Effector memory CD8-positive, alpha-beta T cell (primary cell): ENCODE data around the gene PCSK5.
"Not testable (repeated sequence)": the region's sequence is repeated elsewhere in the genome, so short reads cannot be mapped to it uniquely, and the experiment has no call there.

Source experiments
- ATAC-seq: fragments of 150-1000 bp; cut with Tn5 transposase; replicated peaks from 2 replicates; pipeline ENCODE4 v1.10.0; 2021; ENCODE audit warnings: mild to moderate bottlenecking, moderate library complexity
- DNase-seq, 3 experiments: peaks; one replicate each; pipeline ENCODE4 v3.0.0; 2021
- H3K27ac Mint-ChIP-seq, 2 donors: one replicate each; pipeline ENCODE4 v1.8.0; 2022; ENCODE audit warnings: mild to moderate bottlenecking in 2 of 2, mixed read lengths in 2 of 2, moderate library complexity in 2 of 2
- H3K27me3 Mint-ChIP-seq, 2 donors: one replicate each; pipeline ENCODE4 v1.8.0; 2022; ENCODE audit warnings: mixed read lengths in 2 of 2
- H3K36me3 Mint-ChIP-seq: one replicate; pipeline ENCODE4 v1.8.0; 2022; ENCODE audit warnings: mild to moderate bottlenecking, moderate library complexity, mixed read lengths; ENCODE audit not compliant: insufficient read depth
- H3K4me1 Mint-ChIP-seq, 2 donors: one replicate each; pipeline ENCODE4 v1.8.0; 2022; ENCODE audit warnings: low read depth in 2 of 2, mixed read lengths in 2 of 2
- H3K4me3 Mint-ChIP-seq, 2 donors: one replicate each; pipeline ENCODE4 v1.8.0; 2022; ENCODE audit warnings: mild to moderate bottlenecking in 2 of 2, mixed read lengths in 2 of 2, moderate library complexity in 2 of 2
- H3K9me3 Mint-ChIP-seq, 2 donors: one replicate each; pipeline ENCODE4 v1.8.0; 2022; ENCODE audit warnings: mixed read lengths in 2 of 2

PCSK5 gene

GRCh38 chr9:76352026-76352620 lies 461.6 kb downstream of the PCSK5 start:
- Mint-ChIP-seq H3K9me3 (no peaks in the 10 kb centered on the region), H3K27ac (no peak overlapping the region), H3K4me1 (no peaks in the 10 kb centered on the region), H3K36me3 (no peaks in the 10 kb centered on the region), H3K4me3 (no peak overlapping the region), H3K27me3 (peaks cover 0 to 34% of the 10 kb centered on the region in 2 donors)
- no peak for ATAC-seq
- no peak for DNase-seq

GRCh38 chr9:76353280-76353679 lies 462.8 kb downstream of the PCSK5 start:
- H3K4me1 Mint-ChIP-seq, result no peaks in the 10 kb centered on the region
- DNase-seq, result no peak
- H3K4me3 Mint-ChIP-seq, result no peak overlapping the region
- no peak overlapping the region for H3K27ac Mint-ChIP-seq
- H3K27me3 Mint-ChIP-seq, result peaks cover 0 to 34% of the 10 kb centered on the region in 2 donors
- no peaks in the 10 kb centered on the region for H3K36me3 Mint-ChIP-seq
- ATAC-seq, result no peak
- no peaks in the 10 kb centered on the region for H3K9me3 Mint-ChIP-seq

GRCh38 chr9:76354221-76354620 lies 463.7 kb downstream of the PCSK5 start:
- ATAC-seq, result no peak

GRCh38 chr9:76355886-76356285 lies 465.4 kb downstream of the PCSK5 start:
- Mint-ChIP-seq H3K27ac (no peak overlapping the region), H3K4me3 (no peak overlapping the region), H3K9me3 (no peaks in the 10 kb centered on the region), H3K27me3 (peaks cover 0 to 34% of the 10 kb centered on the region in 2 donors), H3K36me3 (no peaks in the 10 kb centered on the region), H3K4me1 (no peaks in the 10 kb centered on the region)
- ATAC-seq (no peak), DNase-seq (no peak)

More at GRCh38 chr9:76354221-76354620, 463.7 kb downstream of the PCSK5 start:
- Mint-ChIP-seq H3K36me3 (no peaks in the 10 kb centered on the region), H3K27me3 (peaks cover 0 to 36% of the 10 kb centered on the region in 2 donors), H3K4me3 (no peak overlapping the region), H3K27ac (no peak overlapping the region), H3K4me1 (no peaks in the 10 kb centered on the region), H3K9me3 (no peaks in the 10 kb centered on the region)
- DNase-seq, result no peak

GRCh38 chr9:76357555-76357954 lies 467.1 kb downstream of the PCSK5 start:
- no peaks in the 10 kb centered on the region for H3K36me3 Mint-ChIP-seq
- peaks cover under 1 to 28% of the 10 kb centered on the region in 2 donors for H3K27me3 Mint-ChIP-seq
- no peaks in the 10 kb centered on the region for H3K4me1 Mint-ChIP-seq
- ATAC-seq, result no peak
- no peak overlapping the region for H3K4me3 Mint-ChIP-seq
- no peak for DNase-seq
- no peak overlapping the region for H3K27ac Mint-ChIP-seq
- H3K9me3 Mint-ChIP-seq, result no peaks in the 10 kb centered on the region

- peaks cover 12 to 35% of the 10 kb centered on the region in 2 donors for H3K27me3 Mint-ChIP-seq
- no peak overlapping the region for H3K27ac Mint-ChIP-seq
- H3K9me3 Mint-ChIP-seq, result no peaks in the 10 kb centered on the region
Measured at GRCh38 chr9:76358628-76359280, 468.3 kb downstream of the PCSK5 start.

GRCh38 chr9:76359365-76359764 lies 468.9 kb downstream of the PCSK5 start:
- H3K27me3 Mint-ChIP-seq, result peaks cover 14 to 36% of the 10 kb centered on the region in 2 donors
- DNase-seq (no peak), ATAC-seq (no peak)
- no peak overlapping the region for H3K4me3 Mint-ChIP-seq
- no peaks in the 10 kb centered on the region for H3K4me1 Mint-ChIP-seq
- no peak overlapping the region for H3K27ac Mint-ChIP-seq
- no peaks in the 10 kb centered on the region for H3K36me3 Mint-ChIP-seq
- no peaks in the 10 kb centered on the region for H3K9me3 Mint-ChIP-seq

More at GRCh38 chr9:76358628-76359280, 468.3 kb downstream of the PCSK5 start:
- no peak for DNase-seq
- H3K4me3 Mint-ChIP-seq, result no peak overlapping the region
- H3K36me3 Mint-ChIP-seq, result no peaks in the 10 kb centered on the region
- no peak for ATAC-seq
- H3K4me1 Mint-ChIP-seq, result no peaks in the 10 kb centered on the region

GRCh38 chr9:76359766-76360165 lies 469.3 kb downstream of the PCSK5 start:
- H3K4me1 Mint-ChIP-seq, result no peaks in the 10 kb centered on the region
- no peak overlapping the region for H3K4me3 Mint-ChIP-seq
- no peaks in the 10 kb centered on the region for H3K9me3 Mint-ChIP-seq
- H3K27me3 Mint-ChIP-seq, result peaks cover 14 to 40% of the 10 kb centered on the region in 2 donors
- no peak overlapping the region for H3K27ac Mint-ChIP-seq
- no peaks in the 10 kb centered on the region for H3K36me3 Mint-ChIP-seq
- ATAC-seq, result no peak
- DNase-seq, result no peak

GRCh38 chr9:76362332-76363031 lies 472.0 kb downstream of the PCSK5 start:
- H3K36me3 Mint-ChIP-seq, ATAC-seq, H3K9me3 Mint-ChIP-seq, H3K4me1 Mint-ChIP-seq, H3K27ac Mint-ChIP-seq, H3K4me3 Mint-ChIP-seq, DNase-seq: not testable (repeated sequence)
- peaks cover 14 to 39% of the 10 kb centered on the region in 2 donors for H3K27me3 Mint-ChIP-seq

- H3K4me1 Mint-ChIP-seq, result no peaks in the 10 kb centered on the region
- no peaks in the 10 kb centered on the region for H3K9me3 Mint-ChIP-seq
- DNase-seq (no peak), ATAC-seq (no peak)
- H3K4me3 Mint-ChIP-seq, result no peak overlapping the region
- peaks cover 14 to 39% of the 10 kb centered on the region in 2 donors for H3K27me3 Mint-ChIP-seq
- no peaks in the 10 kb centered on the region for H3K36me3 Mint-ChIP-seq
- no peak overlapping the region for H3K27ac Mint-ChIP-seq
Measured at GRCh38 chr9:76363032-76363395, 472.5 kb downstream of the PCSK5 start.

GRCh38 chr9:76365028-76365427 lies 474.6 kb downstream of the PCSK5 start:
- peaks cover 14 to 31% of the 10 kb centered on the region in 2 donors for H3K27me3 Mint-ChIP-seq
- no peak overlapping the region for H3K4me3 Mint-ChIP-seq
- H3K27ac Mint-ChIP-seq, result no peak overlapping the region
- H3K9me3 Mint-ChIP-seq, result no peaks in the 10 kb centered on the region
- H3K4me1 Mint-ChIP-seq, result no peaks in the 10 kb centered on the region
- DNase-seq, result no peak
- H3K36me3 Mint-ChIP-seq, result no peaks in the 10 kb centered on the region
- no peak for ATAC-seq

GRCh38 chr9:76366275-76366674 lies 475.8 kb downstream of the PCSK5 start:
- Mint-ChIP-seq H3K27ac (no peak overlapping the region), H3K4me3 (no peak overlapping the region), H3K4me1 (no peaks in the 10 kb centered on the region), H3K27me3 (peaks cover 14 to 31% of the 10 kb centered on the region in 2 donors), H3K9me3 (no peaks in the 10 kb centered on the region), H3K36me3 (no peaks in the 10 kb centered on the region)
- ATAC-seq (no peak), DNase-seq (no peak)

- Mint-ChIP-seq H3K4me1 (no peaks in the 10 kb centered on the region), H3K9me3 (no peaks in the 10 kb centered on the region), H3K27ac (no peak overlapping the region), H3K27me3 (peaks cover 0 to 7% of the 10 kb centered on the region in 2 donors), H3K36me3 (no peaks in the 10 kb centered on the region), H3K4me3 (no peak overlapping the region)
- DNase-seq (no peak), ATAC-seq (no peak)
Measured at GRCh38 chr9:76369583-76369982, 479.1 kb downstream of the PCSK5 start.
